A549 (cell line): ENCODE results near the gene DNM3. TPM values are rescaled to one million over a fixed set of nuclear protein-coding genes. Genes with fewer than 3 reads are reported as not detected.

ENCODE experiments used
- ATAC-seq, 2 experiments: fragments of 200-7000 bp in 1 of 2; fragments of >200 bp in 1 of 2; cut with Nextera tagmentation in 1 of 2; cut with Tn5 transposase in 1 of 2; 3 replicates each; pipeline versions ENCODE4 v1.8.0 to v1.9.1; 2018 to 2020; ENCODE audit warnings: mild to moderate bottlenecking in 1 of 2, moderate library complexity in 1 of 2
- CTCF ChIA-PET: fragments of 300-600 bp; sonication (Branson Sonifier 250); formaldehyde crosslinking; extraction: SDS; loops from one replicate; lab custom pipeline; 2021; ENCODE audit warnings: antibody characterized with exemption, inconsistent platforms; lab: Yijun Ruan, JAX
- POLR2A ChIA-PET: fragments of 350-600 bp; formaldehyde crosslinking; extraction: SDS; loops from one replicate; lab custom pipeline; 2021; ENCODE audit warnings: antibody characterized with exemption, inconsistent platforms; lab: Yijun Ruan, JAX
- DNase-seq, 2 experiments: peaks; one replicate each; pipeline versions ENCODE4 v3.0.0 to v3.0.0-alpha.2; 2011 to 2016; ENCODE audit warnings: low read depth in 1 of 2, low spot score in 1 of 2
- FAIRE-seq: peaks from 2 replicates; lab custom pipeline; 2011; peaks lifted over from hg19 to GRCh38; lab: Jason Lieb, UNC
- H3K27ac ChIP-seq, 2 experiments: fragments of >200 bp; sonication (Bioruptor Twin); formaldehyde crosslinking; 3 replicates each; pipeline ENCODE4 v1.5.1; 2016 to 2017
- H3K4me1 ChIP-seq: fragments of >200 bp; sonication (Bioruptor Twin); formaldehyde crosslinking; 3 replicates; pipeline ENCODE4 v1.6.1; 2016
- H3K4me2 ChIP-seq: fragments of >200 bp; sonication (Bioruptor Twin); formaldehyde crosslinking; 3 replicates; pipeline ENCODE4 v1.6.1; 2016
- H3K4me3 ChIP-seq: fragments of >200 bp; sonication (Bioruptor Twin); formaldehyde crosslinking; 3 replicates; pipeline ENCODE4 v1.5.1; 2016
- H3K9me3 ChIP-seq: fragments of >200 bp; sonication (Bioruptor Twin); formaldehyde crosslinking; 3 replicates; pipeline ENCODE4 v1.6.1; 2016
- BCL3 ChIP-seq: fragments of >200 bp; sonication (Bioruptor Twin); formaldehyde crosslinking; IDR thresholded peaks from 3 replicates; pipeline ENCODE4 v1.6.1; 2016
- CBX8 ChIP-seq: fragments of 200-600 bp; sonication (generic); IDR thresholded peaks from 2 replicates; pipeline ENCODE4 v1.6.1; 2016
- CTCF ChIP-seq: fragments of >200 bp; sonication (Bioruptor Twin); formaldehyde crosslinking; IDR thresholded peaks from 3 replicates; pipeline ENCODE4 v1.5.1; 2016
- E2F6 ChIP-seq: IDR thresholded peaks from 2 replicates; pipeline ENCODE4 v1.6.1; 2012; ENCODE audit warnings: low read depth, borderline replicate concordance
- EHMT2 ChIP-seq: fragments of 200-600 bp; sonication (generic); IDR thresholded peaks from 2 replicates; pipeline ENCODE4 v1.6.1; 2016; ENCODE audit warnings: antibody characterized with exemption, low read depth, mild to moderate bottlenecking, moderate library complexity
- HOXB13 ChIP-seq: fragments of 250-450 bp; sonication (Bioruptor Pico); IDR thresholded peaks from 2 replicates; pipeline ENCODE4 v1.5.0; 2020; ENCODE audit warnings: low read depth, mild to moderate bottlenecking, moderate library complexity
- JUN ChIP-seq, 2 experiments: fragments of >200 bp; sonication (Bioruptor Twin); formaldehyde crosslinking; IDR thresholded peaks; 2 replicates in 1 of 2; 3 replicates in 1 of 2; pipeline ENCODE4 v1.6.1; 2016 to 2017
- MAX ChIP-seq: IDR thresholded peaks from 2 replicates; pipeline ENCODE4 v1.6.1; 2012
- POLR2A ChIP-seq: IDR thresholded peaks from 2 replicates; pipeline ENCODE4 v1.6.1; 2012; ENCODE audit warnings: mild to moderate bottlenecking, low read length
- RAD21 ChIP-seq, 2 experiments: fragments of >200 bp in 1 of 2; sonication (Bioruptor Twin) in 1 of 2; formaldehyde crosslinking in 1 of 2; IDR thresholded peaks in 1 of 2; conservative IDR thresholded peaks in 1 of 2; 2 replicates in 1 of 2; 3 replicates in 1 of 2; pipeline ENCODE4 v1.6.1; 2012 to 2018; ENCODE audit warnings: inconsistent platforms in 1 of 2
- REST ChIP-seq: fragments of 200-600 bp; sonication (generic); IDR thresholded peaks from 2 replicates; pipeline ENCODE4 v1.6.1; 2016; ENCODE audit warnings: antibody characterized with exemption, mild to moderate bottlenecking, moderate library complexity
- RNF2 ChIP-seq: fragments of 200-600 bp; sonication (generic); IDR thresholded peaks from 2 replicates; pipeline ENCODE4 v1.6.1; 2016; ENCODE audit warnings: low read depth, mild to moderate bottlenecking, antibody characterized with exemption, moderate library complexity, borderline replicate concordance
- SMC3 ChIP-seq: fragments of >200 bp; sonication (Bioruptor Twin); formaldehyde crosslinking; IDR thresholded peaks from 3 replicates; pipeline ENCODE4 v1.6.1; 2018; ENCODE audit warnings: inconsistent platforms
- USF2 ChIP-seq: fragments of 450-650 bp; IDR thresholded peaks from 2 replicates; pipeline ENCODE4 v1.6.1; 2014; ENCODE audit warnings: antibody characterized with exemption
- WGBS: methylation state at CpG from one replicate; pipeline ENCODE4 v1.1.6; 2017; ENCODE audit errors: missing lambda C conversion rate; 5-methylcytosine and 5-hydroxymethylcytosine counted together
- polyA plus RNA-seq, 4 experiments: library from polyadenylated mRNA; depleted of rRNA in 3 of 4; stranded (reverse); fragments of >200 nt; fragmentation: RNase III in 1 of 4; extraction: RNeasy Plus Mini Kit Qiagen cat#74134 plus additional on column Dnase treatment in 1 of 4; gene quantifications; 2 replicates in 3 of 4; 3 replicates in 1 of 4; pipeline ENCODE4 v1.2.3, GENCODE V29; 2011 to 2017

The DNM3 gene
- polyA plus RNA-seq, 2 of the 4 experiments (the other 2 are of a cell fraction), result 0.57 to 1.5 TPM

- ATAC-seq (peak in 1 of 2 experiments; percentile 38; a peak in 3 of 6 replicates), DNase-seq (no peak), FAIRE-seq (no peak)
- Histone ChIP-seq H3K4me1 (peaks cover 14% of the 10 kb centered on the region), H3K27ac (peak overlapping the region in 1 of 2 experiments; percentile 62; a peak in 3 of 6 replicates), H3K4me2 (peak overlapping the region; percentile 59; the same call in 2 of the 3 replicates), H3K4me3 (no peak overlapping the region), H3K9me3 (no peaks in the 10 kb centered on the region)
- ChIA-PET POLR2A (no interaction called here), CTCF (interaction anchor here (0.7 to 1.4 kb wide), 6 partner anchors 20 to 388 kb away, joined by 3 to 4 read pairs (median 3); no protein-coding TSS in a partner anchor)
- no peak for TF ChIP-seq USF2
Observed at GRCh38 chr1:172041102-172041501, 199.8 kb downstream of the DNM3 start.

GRCh38 chr1:172041742-172042141 lies 200.4 kb downstream of the DNM3 start:
- FAIRE-seq, result no peak
- Histone ChIP-seq H3K9me3 (no peaks in the 10 kb centered on the region), H3K4me1 (peaks cover 14% of the 10 kb centered on the region), H3K4me3 (no peak overlapping the region), H3K4me2 (no peak overlapping the region), H3K27ac (no peak overlapping the region)
- POLR2A ChIA-PET, result no interaction called here
- TF ChIP-seq REST (no peak), SMC3 (peak; percentile 52), JUN (IDR thresholded peaks at IDR 0.05) (no peak), RAD21 (conservative IDR thresholded peaks at IDR 0.05 in 1 of 2, IDR thresholded peaks at IDR 0.05 in 1 of 2) (peak; percentile 65 to 67), BCL3 (no peak), CTCF (peak; percentile 50), E2F6 (no peak), RNF2 (no peak), MAX (no peak), CBX8 (no peak), HOXB13 (CRISPR knock-in tag) (no peak), EHMT2 (no peak), POLR2A (no peak)
- DNase-seq, result peak in 1 of 2 experiments; percentile 25
- peak in 1 of 2 experiments; percentile 74; a peak in 3 of 6 replicates for ATAC-seq
- CTCF ChIA-PET, result interaction anchor here (0.7 to 1.4 kb wide), 5 partner anchors 21 to 387 kb away, joined by 3 read pairs; no protein-coding TSS in a partner anchor
- 93% methylated on average over 2 of the region's 2 CpGs for WGBS
